ENCODE results near the gene CLEC2L. TPM values are rescaled to one million over a fixed set of nuclear protein-coding genes. Genes with fewer than 3 reads are reported as not detected.

CLEC2L gene
- total and polyA plus RNA-seq, 2 of the 4 experiments (the other 2 are of a cell fraction), result not detected

DNA sequence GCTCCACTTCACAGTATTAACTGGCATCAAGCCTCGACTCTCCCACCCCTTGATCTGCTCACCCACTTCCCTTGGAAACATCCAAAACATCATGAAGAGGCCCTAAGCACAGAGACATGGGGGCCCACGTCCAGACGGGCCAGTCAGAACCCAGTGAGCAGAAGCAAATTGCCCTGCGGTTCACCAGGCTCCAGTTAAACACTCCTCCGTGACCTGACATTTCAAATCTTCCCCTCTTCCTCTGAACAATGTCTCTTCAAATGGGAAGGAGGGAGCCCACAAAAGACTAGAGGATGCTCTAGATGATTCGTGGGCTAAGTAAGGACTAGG lies 44.8 kb downstream of the CLEC2L start:
- WGBS, 2 experiments (ENCODE audit: extremely low coverage in 2 of 2, insufficient read length in 1 of 2), result no CpG with 5 or more reads among the region's 6 CpGs
- peaks cover 0 to 26% of the 10 kb centered on the region in 2 experiments; a peak in 3 of 4 replicates for H3K79me1 ChIP-seq (ENCODE audit: low read depth in 1 of 2, low read length in 2 of 2)
- no peak overlapping the region for H3K4me2 ChIP-seq (ENCODE audit: low read depth, low read length)
- TF ChIP-seq BHLHE40 (IDR thresholded peaks at IDR 0.05; ENCODE audit: low read depth, low read length) (no peak), NFE2L2 (IDR thresholded peaks at IDR 0.05; ENCODE audit: low read depth, low read length) (no peak), MAFK (IDR thresholded peaks at IDR 0.05; ENCODE audit: low read depth, low read length) (no peak), CEBPB (IDR thresholded peaks at IDR 0.05; ENCODE audit: low read depth, low read length) (no peak), RFX5 (IDR thresholded peaks at IDR 0.05; ENCODE audit: low read depth, low read length) (no peak), MAZ (IDR thresholded peaks at IDR 0.05; ENCODE audit: borderline replicate concordance, low read depth, low read length) (no peak), SMC3 (IDR thresholded peaks at IDR 0.05; ENCODE audit: low read depth, low read length) (no peak), FOS (IDR thresholded peaks at IDR 0.05; ENCODE audit: low read depth, low read length) (no peak), RAD21 (IDR thresholded peaks at IDR 0.05; ENCODE audit: low read length) (no peak), POLR2A (IDR thresholded peaks at IDR 0.05; ENCODE audit: low read depth, low read length) (no peak), MXI1 (IDR thresholded peaks at IDR 0.05; ENCODE audit: borderline replicate concordance, low read depth, low read length) (no peak)
- TF ChIP-seq, protein P1, sequence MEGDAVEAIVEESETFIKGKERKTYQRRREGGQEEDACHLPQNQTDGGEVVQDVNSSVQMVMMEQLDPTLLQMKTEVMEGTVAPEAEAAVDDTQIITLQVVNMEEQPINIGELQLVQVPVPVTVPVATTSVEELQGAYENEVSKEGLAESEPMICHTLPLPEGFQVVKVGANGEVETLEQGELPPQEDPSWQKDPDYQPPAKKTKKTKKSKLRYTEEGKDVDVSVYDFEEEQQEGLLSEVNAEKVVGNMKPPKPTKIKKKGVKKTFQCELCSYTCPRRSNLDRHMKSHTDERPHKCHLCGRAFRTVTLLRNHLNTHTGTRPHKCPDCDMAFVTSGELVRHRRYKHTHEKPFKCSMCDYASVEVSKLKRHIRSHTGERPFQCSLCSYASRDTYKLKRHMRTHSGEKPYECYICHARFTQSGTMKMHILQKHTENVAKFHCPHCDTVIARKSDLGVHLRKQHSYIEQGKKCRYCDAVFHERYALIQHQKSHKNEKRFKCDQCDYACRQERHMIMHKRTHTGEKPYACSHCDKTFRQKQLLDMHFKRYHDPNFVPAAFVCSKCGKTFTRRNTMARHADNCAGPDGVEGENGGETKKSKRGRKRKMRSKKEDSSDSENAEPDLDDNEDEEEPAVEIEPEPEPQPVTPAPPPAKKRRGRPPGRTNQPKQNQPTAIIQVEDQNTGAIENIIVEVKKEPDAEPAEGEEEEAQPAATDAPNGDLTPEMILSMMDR (conservative IDR thresholded peaks at IDR 0.05; ENCODE audit: low read depth, low read length), result no peak
- TF ChIP-seq, protein P2, sequence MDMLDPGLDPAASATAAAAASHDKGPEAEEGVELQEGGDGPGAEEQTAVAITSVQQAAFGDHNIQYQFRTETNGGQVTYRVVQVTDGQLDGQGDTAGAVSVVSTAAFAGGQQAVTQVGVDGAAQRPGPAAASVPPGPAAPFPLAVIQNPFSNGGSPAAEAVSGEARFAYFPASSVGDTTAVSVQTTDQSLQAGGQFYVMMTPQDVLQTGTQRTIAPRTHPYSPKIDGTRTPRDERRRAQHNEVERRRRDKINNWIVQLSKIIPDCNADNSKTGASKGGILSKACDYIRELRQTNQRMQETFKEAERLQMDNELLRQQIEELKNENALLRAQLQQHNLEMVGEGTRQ (IDR thresholded peaks at IDR 0.05; ENCODE audit: low read depth, low read length), result no peak
- TF ChIP-seq, protein P3, sequence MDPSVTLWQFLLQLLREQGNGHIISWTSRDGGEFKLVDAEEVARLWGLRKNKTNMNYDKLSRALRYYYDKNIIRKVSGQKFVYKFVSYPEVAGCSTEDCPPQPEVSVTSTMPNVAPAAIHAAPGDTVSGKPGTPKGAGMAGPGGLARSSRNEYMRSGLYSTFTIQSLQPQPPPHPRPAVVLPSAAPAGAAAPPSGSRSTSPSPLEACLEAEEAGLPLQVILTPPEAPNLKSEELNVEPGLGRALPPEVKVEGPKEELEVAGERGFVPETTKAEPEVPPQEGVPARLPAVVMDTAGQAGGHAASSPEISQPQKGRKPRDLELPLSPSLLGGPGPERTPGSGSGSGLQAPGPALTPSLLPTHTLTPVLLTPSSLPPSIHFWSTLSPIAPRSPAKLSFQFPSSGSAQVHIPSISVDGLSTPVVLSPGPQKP (IDR thresholded peaks at IDR 0.05; ENCODE audit: borderline replicate concordance, low read depth, low read length), result no peak
- H2BK20ac ChIP-seq (ENCODE audit: low read depth, low read length), result no peak overlapping the region
- BruUV-seq (replicated peaks), result no TSS peak
- no peak for DNase-seq
- H2BK120ac ChIP-seq (ENCODE audit: low read depth, low read length), result no peak overlapping the region
- H4K8ac ChIP-seq (ENCODE audit: low read depth in 2 of 2, low read length in 2 of 2), result no peak overlapping the region
- no peaks in the 10 kb centered on the region for H3K27me3 ChIP-seq (ENCODE audit: control insufficient read depth, insufficient read depth, low read length)
- no peak overlapping the region for H3K4me3 ChIP-seq (ENCODE audit: insufficient read depth, low read depth, low read length)
- no peak overlapping the region for H3K56ac ChIP-seq (ENCODE audit: extremely low read depth, insufficient read depth, low read length)
- intact Hi-C loops (cut with micrococcal nuclease), result no loop called here
- in situ Hi-C loops (cut with MboI; ENCODE audit: low sequenced_read_pairs), result no loop called here
- dilution Hi-C loops (cut with HindIII; ENCODE audit: low sequenced_read_pairs, unreplicated experiment), result no loop called here
- no peak overlapping the region for H4K5ac ChIP-seq (ENCODE audit: low read depth, low read length)
- H3K9me1 ChIP-seq (ENCODE audit: insufficient read depth, low read length), result peaks cover 7% of the 10 kb centered on the region; the same call in 1 of the 2 replicates
- peaks cover 11% of the 10 kb centered on the region; the same call in 1 of the 2 replicates for H4K20me1 ChIP-seq (ENCODE audit: insufficient read depth, low read length)
- H2BK5ac ChIP-seq (ENCODE audit: low read depth, low read length, poor library complexity, severe bottlenecking), result no peak overlapping the region
- H3K36me3 ChIP-seq (ENCODE audit: control insufficient read depth, insufficient read depth, low read length), result peaks cover 73% of the 10 kb centered on the region
- H2AK9ac ChIP-seq (replicated peaks; ENCODE audit: low read depth, low read length, poor library complexity), result peak overlapping the region; percentile 32
- H3K27ac ChIP-seq (ENCODE audit: insufficient read depth, low read length), result no peak overlapping the region
- H3K23ac ChIP-seq (ENCODE audit: low read depth, low read length), result no peak overlapping the region
- H4K91ac ChIP-seq (ENCODE audit: insufficient read depth, low read depth, low read length), result no peak overlapping the region
- CTCF ChIA-PET, result no interaction called here
- no peak overlapping the region for H3K4ac ChIP-seq (ENCODE audit: low read depth, low read length)
- H3K18ac ChIP-seq (ENCODE audit: low read depth, low read length), result no peak overlapping the region
- no peak for ATAC-seq (ENCODE audit: low read depth)
- H3K9me3 ChIP-seq (ENCODE audit: control insufficient read depth, insufficient read depth, low read length), result no peaks in the 10 kb centered on the region
- no peak overlapping the region for H2AK5ac ChIP-seq (ENCODE audit: low read depth, low read length)
- POLR2A ChIA-PET (ENCODE audit: unreplicated experiment), result no interaction called here
- H2AFZ ChIP-seq (replicated peaks; ENCODE audit: low read length, poor library complexity), result no peak overlapping the region
- H3K4me1 ChIP-seq (ENCODE audit: control insufficient read depth, insufficient read depth, low read length), result peaks cover 2% of the 10 kb centered on the region; the same call in 1 of the 2 replicates
- no peak overlapping the region for H2BK15ac ChIP-seq (ENCODE audit: low read depth, low read length)
- no peak overlapping the region for H3K14ac ChIP-seq (replicated peaks; ENCODE audit: low read depth, low read length)
- H3K9ac ChIP-seq (ENCODE audit: low read depth, low read length), result no peak overlapping the region

Measured in IMR-90 (cell line).